Measurements from ENCODE around the gene GPC3. TPM values are rescaled to one million over a fixed set of nuclear protein-coding genes. Genes with fewer than 3 reads are reported as not detected.

Gene GPC3
- total RNA-seq, 1 experiment from 2014 or later = 0.98 TPM

- Histone ChIP-seq H3K79me2 (ENCODE audit: insufficient read depth, low read length) (no peaks in the 10 kb centered on the region), H3K9me3 (ENCODE audit: control insufficient read depth in 1 of 2, insufficient read depth in 1 of 2, low read depth in 1 of 2, low read length in 2 of 2) (no peaks in the 10 kb centered on the region), H3K4me2 (ENCODE audit: low read length) (no peak overlapping the region), H3K27ac (ENCODE audit: low read depth, low read length) (no peak overlapping the region), H4K20me1 (ENCODE audit: insufficient read depth) (no peaks in the 10 kb centered on the region), H3K9me2 (ENCODE audit: insufficient read depth) (no peaks in the 10 kb centered on the region), H3K36me3 (ENCODE audit: control insufficient read depth in 1 of 2, insufficient read depth in 2 of 2, low read length in 2 of 2) (no peaks in the 10 kb centered on the region), H3K4me1 (ENCODE audit: control insufficient read depth in 1 of 2, insufficient read depth in 2 of 2, low read length in 2 of 2) (no peaks in the 10 kb centered on the region), H3K9ac (ENCODE audit: low read length) (no peak overlapping the region), H3K4me3 (replicated peaks in 1 of 2; ENCODE audit: low read depth in 1 of 2, low read length in 2 of 2) (no peak overlapping the region), H2AFZ (ENCODE audit: low read depth, low read length, poor library complexity, severe bottlenecking) (no peak overlapping the region), H3K27me3 (ENCODE audit: insufficient read depth, low read length) (no peaks in the 10 kb centered on the region)
- BruUV-seq (replicated peaks) = no TSS peak
- no peak for DNase-seq (ENCODE audit: low read depth, low spot score)
- intact Hi-C loops (cut with micrococcal nuclease) = no loop called here
- ChIA-PET CTCF (no interaction called here), POLR2A (no interaction called here), RAD21 (ENCODE audit: low non-redundant PET in 1 of 2, low total read pairs in 2 of 2, uncharacterized antibody in 2 of 2, unreplicated experiment in 2 of 2) (no interaction called here)
- TF ChIP-seq SIN3A (IDR thresholded peaks at IDR 0.05; ENCODE audit: low read depth) (no peak), CEBPB (IDR thresholded peaks at IDR 0.05; ENCODE audit: low read depth) (no peak)
- no peak for ATAC-seq
Observed at GRCh38 chrX:133749370-133749769, 236.0 kb downstream of the GPC3 start.

- Histone ChIP-seq H3K4me3 (replicated peaks in 1 of 2; ENCODE audit: low read depth in 1 of 2, low read length in 2 of 2) (no peak overlapping the region), H3K9me3 (ENCODE audit: control insufficient read depth in 1 of 2, insufficient read depth in 1 of 2, low read depth in 1 of 2, low read length in 2 of 2) (no peaks in the 10 kb centered on the region), H3K4me1 (ENCODE audit: control insufficient read depth in 1 of 2, insufficient read depth in 2 of 2, low read length in 2 of 2) (no peaks in the 10 kb centered on the region), H3K27me3 (ENCODE audit: insufficient read depth, low read length) (no peaks in the 10 kb centered on the region), H3K9me2 (ENCODE audit: insufficient read depth) (no peaks in the 10 kb centered on the region), H4K20me1 (ENCODE audit: insufficient read depth) (no peaks in the 10 kb centered on the region), H3K79me2 (ENCODE audit: insufficient read depth, low read length) (no peaks in the 10 kb centered on the region), H3K27ac (ENCODE audit: low read depth, low read length) (no peak overlapping the region), H3K9ac (ENCODE audit: low read length) (no peak overlapping the region), H2AFZ (ENCODE audit: low read depth, low read length, poor library complexity, severe bottlenecking) (no peak overlapping the region), H3K4me2 (ENCODE audit: low read length) (no peak overlapping the region), H3K36me3 (ENCODE audit: control insufficient read depth in 1 of 2, insufficient read depth in 2 of 2, low read length in 2 of 2) (no peaks in the 10 kb centered on the region)
- intact Hi-C loops (cut with micrococcal nuclease) = no loop called here
- DNase-seq (ENCODE audit: low read depth, low spot score) (no peak), ATAC-seq (no peak)
- POLR2A ChIA-PET = no interaction called here
- no TSS peak for BruUV-seq (replicated peaks)
- CTCF ChIA-PET = no interaction called here
- TF ChIP-seq FOSL1 (IDR thresholded peaks at IDR 0.05; ENCODE audit: low read depth) (no peak), CEBPB (IDR thresholded peaks at IDR 0.05; ENCODE audit: low read depth) (no peak), YY1 (IDR thresholded peaks at IDR 0.05; ENCODE audit: extremely low read depth, insufficient replicate concordance, low read depth, low read length) (no peak), POLR2AphosphoS5 (IDR thresholded peaks at IDR 0.05; ENCODE audit: low read depth, low read length) (no peak), CBX3 (IDR thresholded peaks at IDR 0.05; ENCODE audit: low read depth) (no peak), SP1 (IDR thresholded peaks at IDR 0.05; ENCODE audit: low read depth) (no peak), ZBTB33 (IDR thresholded peaks at IDR 0.05; ENCODE audit: extremely low read depth, insufficient replicate concordance, low read length) (no peak), ZNF274 (IDR thresholded peaks at IDR 0.05; ENCODE audit: low read depth, low read length) (no peak), RAD21 (IDR thresholded peaks at IDR 0.05; ENCODE audit: low read depth) (no peak)
- TF ChIP-seq, protein P1, sequence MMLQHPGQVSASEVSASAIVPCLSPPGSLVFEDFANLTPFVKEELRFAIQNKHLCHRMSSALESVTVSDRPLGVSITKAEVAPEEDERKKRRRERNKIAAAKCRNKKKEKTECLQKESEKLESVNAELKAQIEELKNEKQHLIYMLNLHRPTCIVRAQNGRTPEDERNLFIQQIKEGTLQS (IDR thresholded peaks at IDR 0.05) = no peak
- RAD21 ChIA-PET (ENCODE audit: low non-redundant PET in 1 of 2, low total read pairs in 2 of 2, uncharacterized antibody in 2 of 2, unreplicated experiment in 2 of 2) = no interaction called here
Observed at GRCh38 chrX:133747196-133747595, 238.2 kb downstream of the GPC3 start.
